K562 (cell line): ENCODE results near the gene SIK3. TPM values are rescaled to one million over a fixed set of nuclear protein-coding genes. Genes with fewer than 3 reads are reported as not detected.

Source experiments
- ATAC-seq: fragments of 200-7000 bp; cut with Tn5 transposase; 3 replicates; pipeline ENCODE4 v1.9.1; 2020; ENCODE audit warnings: moderate library complexity
- BruUV-seq: library from RNA; stranded (reverse); fragments of 400-500 nt; replicated peaks from 2 replicates; lab custom pipeline; 2021; lab: Mats Ljungman, UMichigan
- CTCF ChIA-PET: fragments of 300-600 bp; formaldehyde crosslinking; extraction: SDS; loops from one replicate; lab custom pipeline; 2021; ENCODE audit warnings: low intra/inter-chr PET ratio; lab: Yijun Ruan, JAX
- POLR2A ChIA-PET: fragments of 300-600, 350-650 bp; sonication (Branson Sonifier 250); formaldehyde crosslinking; extraction: SDS; loops from one replicate; lab custom pipeline; 2021; ENCODE audit warnings: antibody characterized with exemption, inconsistent platforms; lab: Yijun Ruan, JAX
- DNase-seq, 4 experiments: peaks; one replicate each; pipeline versions ENCODE4 v3.0.0 to v3.0.0-alpha.2; 2011 to 2018; ENCODE audit warnings: low spot score in 3 of 4, mixed read lengths in 3 of 4; ENCODE audit errors: extremely low read depth in 1 of 4
- FAIRE-seq: peaks from 2 replicates; lab custom pipeline; 2011; peaks lifted over from hg19 to GRCh38; lab: Jason Lieb, UNC
- H2AFZ ChIP-seq: 2 replicates; pipeline ENCODE4 v1.6.0; 2011; ENCODE audit warnings: low read depth, low read length, control low read depth, inconsistent platforms
- H3K27ac ChIP-seq: fragments of 200-600 bp; 3 replicates; pipeline ENCODE4 v1.8.0; 2011; ENCODE audit warnings: low read depth, mild to moderate bottlenecking, control low read depth, inconsistent platforms, low read length, moderate library complexity, mixed read lengths; ENCODE audit errors: extremely low read depth
- H3K27me3 ChIP-seq, 2 experiments: fragments of 300-600 bp in 1 of 2; 2 replicates in 1 of 2; 3 replicates in 1 of 2; pipeline versions ENCODE4 v1.6.0 to v1.8.0; 2011; ENCODE audit warnings: inconsistent platforms in 2 of 2, low read length in 2 of 2, mild to moderate bottlenecking in 1 of 2, mixed read lengths in 1 of 2, moderate library complexity in 1 of 2; ENCODE audit not compliant: control insufficient read depth in 2 of 2, insufficient read depth in 2 of 2
- H3K36me3 ChIP-seq: fragments of 300-600 bp; 3 replicates; pipeline ENCODE4 v1.8.0; 2011; ENCODE audit warnings: mild to moderate bottlenecking, low read length, inconsistent platforms; ENCODE audit not compliant: control insufficient read depth, insufficient read depth
- H3K4me1 ChIP-seq, 2 experiments: fragments of 200-600 bp in 1 of 2; replicated peaks in 1 of 2; 2 replicates in 1 of 2; 3 replicates in 1 of 2; pipeline versions ENCODE4 v1.5.1 to v1.8.0; 2011; ENCODE audit warnings: inconsistent platforms in 2 of 2, low read length in 2 of 2, mild to moderate bottlenecking in 1 of 2, mixed read lengths in 1 of 2, moderate library complexity in 1 of 2; ENCODE audit not compliant: control insufficient read depth in 2 of 2, insufficient read depth in 2 of 2
- H3K4me2 ChIP-seq: 2 replicates; pipeline ENCODE4 v1.6.1; 2011; ENCODE audit warnings: low read length, control low read depth, inconsistent platforms, mixed read lengths; ENCODE audit not compliant: insufficient read depth
- H3K4me3 ChIP-seq: fragments of 200-600 bp; sonication (generic), shearing (Covaris generic); 2 replicates; pipeline ENCODE4 v1.5.1; 2016; ENCODE audit warnings: control low read depth, inconsistent platforms
- H3K79me2 ChIP-seq: fragments of 200-600 bp; 3 replicates; pipeline ENCODE4 v1.8.0; 2011; ENCODE audit warnings: low read length, inconsistent platforms; ENCODE audit not compliant: control insufficient read depth, insufficient read depth
- H3K9ac ChIP-seq, 2 experiments: 2 replicates each; pipeline versions ENCODE4 v1.6.0 to v1.6.1; 2011; ENCODE audit warnings: low read depth in 2 of 2, low read length in 2 of 2, control low read depth in 1 of 2, inconsistent platforms in 1 of 2, mild to moderate bottlenecking in 1 of 2, mixed read lengths in 1 of 2; ENCODE audit not compliant: insufficient read depth in 1 of 2
- H3K9me1 ChIP-seq: one replicate; pipeline ENCODE4 v1.6.0; 2011; ENCODE audit warnings: inconsistent platforms, mild to moderate bottlenecking, low read length, moderate library complexity; ENCODE audit not compliant: control insufficient read depth, insufficient read depth
- H3K9me3 ChIP-seq: replicated peaks from 2 replicates; pipeline ENCODE4 v1.5.1; 2011; ENCODE audit warnings: low read depth, low read length, inconsistent platforms; ENCODE audit not compliant: control insufficient read depth, insufficient read depth
- H4K20me1 ChIP-seq: replicated peaks from 2 replicates; pipeline ENCODE4 v1.6.1; 2011; ENCODE audit warnings: low read length, inconsistent platforms, mixed read lengths; ENCODE audit not compliant: control insufficient read depth, insufficient read depth
- CCNT2 ChIP-seq: IDR thresholded peaks from 2 replicates; pipeline ENCODE4 v1.6.1; 2011; ENCODE audit warnings: borderline replicate concordance, low read depth, mild to moderate bottlenecking, moderate library complexity, mixed read lengths, low read length; ENCODE audit not compliant: insufficient read length; ENCODE audit errors: extremely low read depth
- DEAF1 ChIP-seq: fragments of 450-650 bp; formaldehyde crosslinking; IDR thresholded peaks from 2 replicates; pipeline ENCODE4 v1.4.0; 2020; ENCODE audit warnings: mild to moderate bottlenecking, moderate library complexity
- PURB ChIP-seq: sonication (generic); formaldehyde crosslinking; IDR thresholded peaks from 2 replicates; pipeline ENCODE4 v1.9.0; 2021; ENCODE audit warnings: low read depth, mild to moderate bottlenecking, missing genetic modification reagents
- SMC3 ChIP-seq: conservative IDR thresholded peaks from 2 replicates; pipeline ENCODE4 v1.6.1; 2011; ENCODE audit warnings: low read depth, low read length, improper control_type of control experiment; ENCODE audit not compliant: insufficient read depth
- ZNF511 ChIP-seq: sonication (generic); formaldehyde crosslinking; IDR thresholded peaks from 2 replicates; pipeline ENCODE4 v1.8.0; 2022; ENCODE audit warnings: mild to moderate bottlenecking, missing genetic modification reagents
- WGBS: fragments of 100-300 bp; shearing (Covaris generic); methylation state at CpG from one replicate; pipeline ENCODE4 v1.1.6; 2016; ENCODE audit warnings: low coverage, mixed read lengths; ENCODE audit not compliant: insufficient coverage; ENCODE audit errors: missing lambda C conversion rate; 5-methylcytosine and 5-hydroxymethylcytosine counted together
- in situ Hi-C: fragments of 300-500 bp; cut with MboI; formaldehyde crosslinking; loops from 4 replicates; pipeline ENCODE4 v1.15.0; 2018; ENCODE audit warnings: inconsistent platforms, mixed read lengths
- intact Hi-C: fragments of 100-400 bp; cut with micrococcal nuclease; formaldehyde crosslinking; loops from 2 replicates; pipeline ENCODE4 v1.14.2; 2022
- polyA plus RNA-seq, 8 experiments: library from polyadenylated mRNA; depleted of rRNA in 4 of 8; stranded (reverse) in 5 of 8; unstranded in 3 of 8; fragments of >200 nt; fragmentation: Nextera tagmentation in 2 of 8; fragmentation: Illumina TruSeq in 1 of 8; extraction: Ambion mirVana in 2 of 8; extraction: Trizol in 1 of 8; gene quantifications; 2 replicates each; pipeline versions ENCODE4 v1.2.1 to v1.2.3, GENCODE V29; 2011 to 2014; ENCODE audit warnings: inconsistent platforms in 1 of 8, missing spikeins in 1 of 8
- total RNA-seq, 7 experiments: library from RNA; depleted of rRNA in 6 of 7; stranded (reverse); fragments of >200 nt in 6 of 7; fragmentation: Illumina TruSeq in 2 of 7; extraction: Trizol in 2 of 7; gene quantifications; 2 replicates each; pipeline versions ENCODE4 v1.2.1 to v1.2.3, GENCODE V29; 2011 to 2021; ENCODE audit warnings: low replicate concordance in 1 of 7
- TF ChIP-seq, protein P1 (sequence below): fragments of 450-650 bp; formaldehyde crosslinking; IDR thresholded peaks from 2 replicates; pipeline ENCODE4 v1.4.0; 2020; ENCODE audit warnings: mild to moderate bottlenecking, mixed read lengths

Gene SIK3
- total and polyA plus RNA-seq, 9 of the 15 experiments (the other 6 are each of a cell fraction or from before 2014, with no cell fraction given), result 1.6 to 21.6 (median 8.0) TPM

GRCh38 chr11:116851626-116852025 is 246.6 kb downstream of the SIK3 start:
- DNase-seq (no peak), ATAC-seq (no peak), FAIRE-seq (no peak)
- H3K27ac ChIP-seq, result no peak overlapping the region
- peaks cover 0 to 14% of the 10 kb centered on the region in 2 experiments; a peak in 3 of 5 replicates for H3K4me1 ChIP-seq
- H3K79me2 ChIP-seq, result no peaks in the 10 kb centered on the region
- 93% methylated on average over 7 of the region's 7 CpGs for WGBS
- H2AFZ ChIP-seq, result no peak overlapping the region
- H3K4me3 ChIP-seq, result no peak overlapping the region
- in situ Hi-C loops (no loop called here), intact Hi-C loops (no loop called here)
- H3K4me2 ChIP-seq, result no peak overlapping the region
- no TSS peak for BruUV-seq
- no peaks in the 10 kb centered on the region for H3K27me3 ChIP-seq
- no peaks in the 10 kb centered on the region for H4K20me1 ChIP-seq
- H3K9ac ChIP-seq, result no peak overlapping the region
- H3K36me3 ChIP-seq, result peaks cover 42% of the 10 kb centered on the region; the same call in 2 of the 3 replicates
- ChIA-PET POLR2A (interaction anchor here (0.7 to 1.3 kb wide), 4 partner anchors 9 to 247 kb away, joined by 3 to 4 read pairs (median 3); partner anchors contain the start of gene SIK3), CTCF (no interaction called here)
- H3K9me1 ChIP-seq, result no peaks in the 10 kb centered on the region
- TF ChIP-seq ZNF511 (CRISPR knock-in tag) (no peak), SMC3 (no peak), CCNT2 (no peak), PURB (CRISPR knock-in tag) (no peak), DEAF1 (CRISPR knock-in tag) (no peak)
- TF ChIP-seq, protein P1, sequence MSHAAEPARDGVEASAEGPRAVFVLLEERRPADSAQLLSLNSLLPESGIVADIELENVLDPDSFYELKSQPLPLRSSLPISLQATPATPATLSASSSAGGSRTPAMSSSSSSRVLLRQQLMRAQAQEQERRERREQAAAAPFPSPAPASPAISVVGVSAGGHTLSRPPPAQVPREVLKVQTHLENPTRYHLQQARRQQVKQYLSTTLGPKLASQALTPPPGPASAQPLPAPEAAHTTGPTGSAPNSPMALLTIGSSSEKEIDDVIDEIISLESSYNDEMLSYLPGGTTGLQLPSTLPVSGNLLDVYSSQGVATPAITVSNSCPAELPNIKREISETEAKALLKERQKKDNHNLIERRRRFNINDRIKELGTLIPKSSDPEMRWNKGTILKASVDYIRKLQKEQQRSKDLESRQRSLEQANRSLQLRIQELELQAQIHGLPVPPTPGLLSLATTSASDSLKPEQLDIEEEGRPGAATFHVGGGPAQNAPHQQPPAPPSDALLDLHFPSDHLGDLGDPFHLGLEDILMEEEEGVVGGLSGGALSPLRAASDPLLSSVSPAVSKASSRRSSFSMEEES, result no peak
- no peaks in the 10 kb centered on the region for H3K9me3 ChIP-seq
